BLaER1 (cell line): ENCODE measurements around the gene PCSK2.

ENCODE experiments used
- H3K27ac ChIP-seq: shearing (Covaris generic); formaldehyde crosslinking; 2 replicates; pipeline ENCODE4 v1.8.1; 2022
- H3K27me3 ChIP-seq: shearing (Covaris generic); formaldehyde crosslinking; 2 replicates; pipeline ENCODE4 v1.8.1; 2022
- H3K36me3 ChIP-seq: shearing (Covaris generic); formaldehyde crosslinking; 2 replicates; pipeline ENCODE4 v1.8.1; 2022
- H3K4me1 ChIP-seq: shearing (Covaris generic); formaldehyde crosslinking; 2 replicates; pipeline ENCODE4 v1.8.1; 2022
- H3K4me2 ChIP-seq: shearing (Covaris generic); formaldehyde crosslinking; 2 replicates; pipeline ENCODE4 v1.8.1; 2022
- H3K4me3 ChIP-seq: shearing (Covaris generic); formaldehyde crosslinking; 2 replicates; pipeline ENCODE4 v1.8.1; 2022
- H3K9ac ChIP-seq: shearing (Covaris generic); formaldehyde crosslinking; 2 replicates; pipeline ENCODE4 v1.8.1; 2022
- H3K9me3 ChIP-seq: shearing (Covaris generic); formaldehyde crosslinking; 2 replicates; pipeline ENCODE4 v1.8.1; 2022
- H4K20me1 ChIP-seq: shearing (Covaris generic); formaldehyde crosslinking; 2 replicates; pipeline ENCODE4 v1.8.1; 2022
- Cebpa-rat ChIP-seq: shearing (Covaris generic); IDR thresholded peaks from 2 replicates; pipeline ENCODE4 v1.8.1; 2022

PCSK2 gene

DNA sequence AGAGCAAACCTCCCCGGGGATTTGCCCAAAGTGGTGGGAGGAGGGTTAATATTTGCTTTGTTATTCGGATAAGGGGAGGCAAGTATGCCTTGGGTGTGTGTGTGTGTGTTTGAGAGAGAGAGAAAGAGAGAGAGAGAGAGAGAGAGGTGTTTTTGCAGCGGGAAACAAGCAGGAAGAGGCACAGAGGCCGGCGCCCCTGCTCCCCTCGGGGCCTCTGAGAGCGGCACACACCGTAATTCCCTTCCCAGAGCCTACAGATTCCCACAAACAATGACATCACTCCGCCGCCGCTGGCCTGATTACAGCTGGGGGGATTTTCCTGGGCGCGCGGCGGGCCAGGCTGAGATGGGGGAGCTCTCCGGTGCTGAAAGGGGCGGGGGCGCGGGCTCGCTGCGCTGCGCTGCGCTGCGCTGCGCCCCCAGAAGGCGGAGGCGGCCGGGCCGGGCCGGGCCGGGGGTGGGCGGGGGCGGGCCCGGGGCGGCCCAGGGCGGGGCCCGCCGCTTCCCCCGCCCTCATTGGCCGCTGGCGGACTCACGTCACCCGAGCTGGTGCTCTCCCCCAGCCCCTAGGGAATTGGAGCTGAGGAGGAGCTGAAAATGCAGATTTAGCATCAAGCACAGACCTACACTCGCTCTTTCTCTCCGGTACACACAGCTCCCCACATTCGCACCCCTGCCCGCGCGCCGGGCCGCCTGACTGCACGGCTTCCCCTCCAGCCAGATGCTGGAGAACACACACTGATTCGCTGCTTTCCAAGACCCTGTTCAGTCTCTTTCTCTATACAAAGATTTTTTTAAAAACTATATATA is at the start of gene PCSK2:
PCSK2 (plus strand) TSS at position 631 of the 809 bp plus-strand sequence. CDS start 266 bp downstream, outside the sequence.
- no peak within 1 kb of the TSS for H3K4me3 ChIP-seq
- no peaks in the 10 kb centered on the region for H3K4me1 ChIP-seq
- no peak for TF ChIP-seq Cebpa-rat
- H3K4me2 ChIP-seq, result no peak within 1 kb of the TSS
- H3K9me3 ChIP-seq, result peaks cover 42% of the 10 kb centered on the region
- no peaks in the 10 kb centered on the region for H4K20me1 ChIP-seq
- H3K36me3 ChIP-seq, result no peaks in the 10 kb centered on the region
- H3K27ac ChIP-seq, result no peak within 1 kb of the TSS
- H3K9ac ChIP-seq, result no peak within 1 kb of the TSS
- H3K27me3 ChIP-seq, result peaks cover 26% of the 10 kb centered on the region

- Histone ChIP-seq H3K27me3 (no peaks in the 10 kb centered on the region), H4K20me1 (no peaks in the 10 kb centered on the region), H3K27ac (no peak overlapping the region), H3K36me3 (no peaks in the 10 kb centered on the region), H3K4me1 (no peaks in the 10 kb centered on the region), H3K9ac (no peak overlapping the region), H3K4me3 (no peak overlapping the region), H3K4me2 (no peak overlapping the region), H3K9me3 (no peaks in the 10 kb centered on the region; the same call in 1 of the 2 replicates)
- no peak for TF ChIP-seq Cebpa-rat
Measured at GRCh38 chr20:17177341-17177740, 49.5 kb upstream of the PCSK2 start.

DNA sequence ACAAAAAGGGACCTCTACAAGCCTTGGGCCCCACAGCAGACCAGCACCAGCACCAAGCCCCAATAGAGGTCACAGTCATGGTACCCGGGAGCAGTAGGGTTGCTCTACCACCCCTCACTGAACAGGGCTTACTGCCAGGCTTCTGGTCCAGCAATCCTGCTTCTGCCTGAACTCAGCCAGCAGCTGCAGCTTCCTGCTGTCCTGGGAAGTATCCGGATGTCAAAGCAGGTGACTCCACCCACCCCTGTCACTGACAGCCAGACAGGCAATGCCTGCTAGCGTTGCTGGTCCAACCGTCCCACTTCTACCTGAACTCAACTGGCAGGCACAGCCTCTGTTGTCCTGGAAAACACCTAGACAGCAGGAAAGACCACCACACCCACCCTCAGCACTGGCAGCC is 47.0 kb upstream of the PCSK2 start:
- no peak overlapping the region for H3K4me3 ChIP-seq
- no peaks in the 10 kb centered on the region for H4K20me1 ChIP-seq
- no peaks in the 10 kb centered on the region for H3K36me3 ChIP-seq
- H3K9me3 ChIP-seq, result peaks cover 11% of the 10 kb centered on the region
- TF ChIP-seq Cebpa-rat, result no peak
- no peaks in the 10 kb centered on the region for H3K4me1 ChIP-seq
- H3K4me2 ChIP-seq, result no peak overlapping the region
- no peak overlapping the region for H3K9ac ChIP-seq
- H3K27me3 ChIP-seq, result no peaks in the 10 kb centered on the region
- no peak overlapping the region for H3K27ac ChIP-seq

GRCh38 chr20:17189976-17190695 is 36.7 kb upstream of the PCSK2 start:
- TF ChIP-seq Cebpa-rat, result no peak
- Histone ChIP-seq H3K9me3 (no peaks in the 10 kb centered on the region; the same call in 1 of the 2 replicates), H3K9ac (no peak overlapping the region), H3K36me3 (no peaks in the 10 kb centered on the region), H3K4me1 (no peaks in the 10 kb centered on the region), H3K27ac (no peak overlapping the region), H4K20me1 (no peaks in the 10 kb centered on the region), H3K4me2 (no peak overlapping the region), H3K4me3 (no peak overlapping the region), H3K27me3 (no peaks in the 10 kb centered on the region)

- Histone ChIP-seq H3K9me3 (no peaks in the 10 kb centered on the region), H3K27ac (no peak overlapping the region), H3K27me3 (no peaks in the 10 kb centered on the region), H3K9ac (no peak overlapping the region), H3K4me1 (no peaks in the 10 kb centered on the region), H3K4me3 (no peak overlapping the region), H3K36me3 (no peaks in the 10 kb centered on the region), H4K20me1 (no peaks in the 10 kb centered on the region), H3K4me2 (no peak overlapping the region)
- TF ChIP-seq Cebpa-rat, result no peak
Measured at GRCh38 chr20:17197041-17197440, 29.8 kb upstream of the PCSK2 start.

GRCh38 chr20:17202030-17202429 is 24.8 kb upstream of the PCSK2 start:
- no peaks in the 10 kb centered on the region for H4K20me1 ChIP-seq
- H3K4me3 ChIP-seq, result no peak overlapping the region
- H3K36me3 ChIP-seq, result no peaks in the 10 kb centered on the region
- H3K4me1 ChIP-seq, result no peaks in the 10 kb centered on the region
- H3K27ac ChIP-seq, result no peak overlapping the region
- H3K9me3 ChIP-seq, result no peaks in the 10 kb centered on the region
- H3K9ac ChIP-seq, result no peak overlapping the region
- no peak overlapping the region for H3K4me2 ChIP-seq
- TF ChIP-seq Cebpa-rat, result no peak
- no peaks in the 10 kb centered on the region for H3K27me3 ChIP-seq

GRCh38 chr20:17202673-17203072 is 24.2 kb upstream of the PCSK2 start:
- no peak overlapping the region for H3K27ac ChIP-seq
- H3K36me3 ChIP-seq, result no peaks in the 10 kb centered on the region
- H3K27me3 ChIP-seq, result no peaks in the 10 kb centered on the region
- no peak overlapping the region for H3K9ac ChIP-seq
- TF ChIP-seq Cebpa-rat, result no peak
- no peaks in the 10 kb centered on the region for H4K20me1 ChIP-seq
- H3K4me3 ChIP-seq, result no peak overlapping the region
- no peak overlapping the region for H3K4me2 ChIP-seq
- H3K9me3 ChIP-seq, result no peaks in the 10 kb centered on the region
- no peaks in the 10 kb centered on the region for H3K4me1 ChIP-seq

GRCh38 chr20:17205084-17205813 is 21.6 kb upstream of the PCSK2 start:
- H3K27me3 ChIP-seq, result no peaks in the 10 kb centered on the region
- no peak overlapping the region for H3K4me2 ChIP-seq
- no peaks in the 10 kb centered on the region for H3K9me3 ChIP-seq
- H4K20me1 ChIP-seq, result no peaks in the 10 kb centered on the region
- H3K4me1 ChIP-seq, result no peaks in the 10 kb centered on the region
- H3K9ac ChIP-seq, result no peak overlapping the region
- H3K27ac ChIP-seq, result no peak overlapping the region
- H3K4me3 ChIP-seq, result no peak overlapping the region
- H3K36me3 ChIP-seq, result no peaks in the 10 kb centered on the region
- no peak for TF ChIP-seq Cebpa-rat

DNA sequence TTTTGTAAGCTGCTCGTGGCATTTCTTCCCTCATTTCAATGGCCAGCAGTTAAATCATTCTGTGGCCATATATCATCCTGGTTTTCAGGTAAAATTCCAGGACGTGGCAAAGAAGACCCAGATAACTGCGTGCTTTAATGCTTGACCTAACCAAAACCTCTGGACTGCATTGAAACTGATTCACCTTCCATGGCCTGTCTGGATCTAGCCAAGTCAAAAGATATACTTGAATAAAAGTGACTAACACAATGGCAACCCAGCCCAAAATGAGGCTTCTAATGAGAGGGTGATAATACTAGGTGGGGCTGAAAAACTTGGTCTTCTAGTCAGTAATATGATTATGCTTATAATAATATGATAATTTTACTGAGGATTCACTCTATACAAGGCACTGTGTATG is 16.5 kb upstream of the PCSK2 start:
- Histone ChIP-seq H3K4me1 (no peaks in the 10 kb centered on the region), H3K36me3 (no peaks in the 10 kb centered on the region), H3K4me3 (no peak overlapping the region), H3K27me3 (no peaks in the 10 kb centered on the region), H3K4me2 (no peak overlapping the region), H3K27ac (no peak overlapping the region), H3K9me3 (no peaks in the 10 kb centered on the region), H3K9ac (no peak overlapping the region), H4K20me1 (no peaks in the 10 kb centered on the region)
- no peak for TF ChIP-seq Cebpa-rat

GRCh38 chr20:17210983-17211382 is 15.9 kb upstream of the PCSK2 start:
- no peak overlapping the region for H3K27ac ChIP-seq
- no peak for TF ChIP-seq Cebpa-rat
- no peak overlapping the region for H3K4me3 ChIP-seq
- no peaks in the 10 kb centered on the region for H3K9me3 ChIP-seq
- H3K9ac ChIP-seq, result no peak overlapping the region
- H3K27me3 ChIP-seq, result no peaks in the 10 kb centered on the region
- no peaks in the 10 kb centered on the region for H4K20me1 ChIP-seq
- no peaks in the 10 kb centered on the region for H3K4me1 ChIP-seq
- no peak overlapping the region for H3K4me2 ChIP-seq
- H3K36me3 ChIP-seq, result no peaks in the 10 kb centered on the region
